Sigmoid colon (tissue), 7 donors: ENCODE results near the gene SLC9A3. TPM values are rescaled to one million over a fixed set of nuclear protein-coding genes. Genes with fewer than 3 reads are reported as not detected.

Source experiments
- DNase-seq: peaks from one replicate; pipeline ENCODE4 v3.0.0-alpha.2; 2019
- H3K27ac ChIP-seq, 4 donors: fragments of 200-600 bp; sonication (generic); one replicate each; pipeline ENCODE4 v1.5.1; 2016 to 2019; ENCODE audit warnings: mild to moderate bottlenecking in 1 of 4
- H3K27me3 ChIP-seq, 3 donors: fragments of 200-600 bp; sonication (generic); one replicate each; pipeline ENCODE4 v1.5.1; 2019; ENCODE audit warnings: mild to moderate bottlenecking in 1 of 3
- H3K36me3 ChIP-seq, 4 donors: fragments of 200-600 bp; sonication (generic); one replicate each; pipeline ENCODE4 v1.5.1; 2016 to 2019
- H3K4me1 ChIP-seq, 4 donors: fragments of 200-600 bp; sonication (generic); one replicate each; pipeline ENCODE4 v1.5.1; 2017 to 2019
- H3K4me3 ChIP-seq, 4 donors: fragments of 200-600 bp; sonication (generic); one replicate each; pipeline ENCODE4 v1.5.1; 2017 to 2019; ENCODE audit warnings: mild to moderate bottlenecking in 2 of 4, moderate library complexity in 1 of 4
- H3K9me3 ChIP-seq, 4 donors: fragments of 200-600 bp in 3 of 4; sonication (generic) in 3 of 4; one replicate each; pipeline versions ENCODE4 v1.5.1 to v1.6.1; 2013 to 2019
- EP300 ChIP-seq, 4 donors: sonication (generic); formaldehyde crosslinking; IDR thresholded peaks; one replicate each; pipeline ENCODE4 v1.6.1; 2017; ENCODE audit warnings: antibody characterized with exemption in 4 of 4
- POLR2A ChIP-seq, 2 donors: fragments of 450-650 bp; IDR thresholded peaks; one replicate each; pipeline ENCODE4 v1.6.1; 2016; ENCODE audit warnings: antibody characterized with exemption in 2 of 2, mild to moderate bottlenecking in 2 of 2, moderate library complexity in 2 of 2
- POLR2AphosphoS5 ChIP-seq, 4 donors: sonication (generic); formaldehyde crosslinking; IDR thresholded peaks; one replicate each; pipeline ENCODE4 v1.6.1; 2017; ENCODE audit warnings: antibody characterized with exemption in 4 of 4
- WGBS, 2 donors: extraction: QIAGEN DNeasy Blood & Tissue Kit; methylation state at CpG; one replicate each; pipeline ENCODE4 v1.1.7; 2013; 5-methylcytosine and 5-hydroxymethylcytosine counted together
- intact Hi-C: fragments of 100-400 bp; cut with DNase I; formaldehyde crosslinking; loops from one replicate; pipeline ENCODE4 v1.15.1; 2023
- polyA plus RNA-seq, 3 donors: library from polyadenylated mRNA; stranded (reverse); fragments of 200-250 nt; gene quantifications; one replicate each; pipeline ENCODE4 v1.2.3, GENCODE V29; 2013
- total RNA-seq, 4 donors: library from RNA; depleted of rRNA; stranded (reverse); fragments of >200 nt; gene quantifications; one replicate each; pipeline ENCODE4 v1.1.0, GENCODE V29; 2016
- TF ChIP-seq, protein P1 (sequence below), 4 experiments: fragments of 450-650 bp in 3 of 4; fragments of 200-600 bp in 1 of 4; IDR thresholded peaks; one replicate each; pipeline ENCODE4 v1.5.1; 2016 to 2019; ENCODE audit warnings: antibody characterized with exemption in 4 of 4, mild to moderate bottlenecking in 3 of 4, moderate library complexity in 2 of 4
- donor health status: healthy with polysubstance abuse.
- donor health status: Bipolar disorder and iron deficiency.
- donor health status: healthy.

The SLC9A3 gene
- total and polyA plus RNA-seq, 7 donors: 0.83 to 51.3 (median 2.5) TPM

- Histone ChIP-seq H3K36me3 (no peaks in the 10 kb centered on the region), H3K27ac (no peak overlapping the region), H3K4me1 (no peaks in the 10 kb centered on the region), H3K9me3 (no peaks in the 10 kb centered on the region), H3K27me3 (no peaks in the 10 kb centered on the region), H3K4me3 (no peak overlapping the region)
- intact Hi-C loops: no loop called here
- WGBS, 2 donors: 88 to 89% methylated on average over 9 of the region's 9 CpGs
- TF ChIP-seq, protein P1, sequence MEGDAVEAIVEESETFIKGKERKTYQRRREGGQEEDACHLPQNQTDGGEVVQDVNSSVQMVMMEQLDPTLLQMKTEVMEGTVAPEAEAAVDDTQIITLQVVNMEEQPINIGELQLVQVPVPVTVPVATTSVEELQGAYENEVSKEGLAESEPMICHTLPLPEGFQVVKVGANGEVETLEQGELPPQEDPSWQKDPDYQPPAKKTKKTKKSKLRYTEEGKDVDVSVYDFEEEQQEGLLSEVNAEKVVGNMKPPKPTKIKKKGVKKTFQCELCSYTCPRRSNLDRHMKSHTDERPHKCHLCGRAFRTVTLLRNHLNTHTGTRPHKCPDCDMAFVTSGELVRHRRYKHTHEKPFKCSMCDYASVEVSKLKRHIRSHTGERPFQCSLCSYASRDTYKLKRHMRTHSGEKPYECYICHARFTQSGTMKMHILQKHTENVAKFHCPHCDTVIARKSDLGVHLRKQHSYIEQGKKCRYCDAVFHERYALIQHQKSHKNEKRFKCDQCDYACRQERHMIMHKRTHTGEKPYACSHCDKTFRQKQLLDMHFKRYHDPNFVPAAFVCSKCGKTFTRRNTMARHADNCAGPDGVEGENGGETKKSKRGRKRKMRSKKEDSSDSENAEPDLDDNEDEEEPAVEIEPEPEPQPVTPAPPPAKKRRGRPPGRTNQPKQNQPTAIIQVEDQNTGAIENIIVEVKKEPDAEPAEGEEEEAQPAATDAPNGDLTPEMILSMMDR (IDR thresholded peaks at IDR 0.05): no peak
- no peak for TF ChIP-seq POLR2A (IDR thresholded peaks at IDR 0.05)
- no peak for TF ChIP-seq POLR2AphosphoS5 (IDR thresholded peaks at IDR 0.05)
- TF ChIP-seq EP300 (IDR thresholded peaks at IDR 0.05): no peak
- peak; percentile 29 for DNase-seq
Observed at GRCh38 chr5:423233-423565, 101.0 kb downstream of the SLC9A3 start.

GRCh38 chr5:422323-423232 is 101.7 kb downstream of the SLC9A3 start:
- 80 to 86% methylated on average over 32 of the region's 32 CpGs for WGBS, 2 donors

DNA sequence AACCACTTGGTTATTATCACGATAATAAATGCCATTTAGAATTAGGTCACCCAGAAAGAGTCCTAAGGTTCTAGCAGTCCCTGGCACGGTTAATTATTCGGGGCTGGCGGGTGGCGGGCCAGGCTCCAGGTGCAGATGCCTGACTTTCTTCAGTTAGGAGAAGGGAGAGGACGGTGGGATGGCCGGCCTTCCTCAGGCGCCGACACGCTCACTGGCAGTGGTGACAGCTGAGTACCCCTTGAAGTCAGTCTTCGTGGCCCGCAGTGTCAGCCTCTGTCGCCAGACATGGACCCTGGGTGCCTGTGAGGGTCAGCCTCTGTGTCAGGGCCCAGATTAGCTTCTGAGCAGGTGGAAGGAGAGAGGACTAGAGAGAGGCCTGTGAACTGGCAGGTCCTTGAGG is 102.3 kb downstream of the SLC9A3 start:
- TF ChIP-seq POLR2A (IDR thresholded peaks at IDR 0.05) (no peak), POLR2AphosphoS5 (IDR thresholded peaks at IDR 0.05) (no peak)
- TF ChIP-seq, protein P1 (IDR thresholded peaks at IDR 0.05): no peak
- Histone ChIP-seq H3K4me3 (no peak overlapping the region), H3K27me3 (no peaks in the 10 kb centered on the region), H3K9me3 (no peaks in the 10 kb centered on the region), H3K4me1 (no peaks in the 10 kb centered on the region), H3K27ac (no peak overlapping the region), H3K36me3 (no peaks in the 10 kb centered on the region)
- 94 to 95% methylated on average over 13 of the region's 13 CpGs for WGBS, 2 donors
- DNase-seq: peak; percentile 54
- intact Hi-C loops: no loop called here

More at GRCh38 chr5:422323-423232, 101.7 kb downstream of the SLC9A3 start:
- no peaks in the 10 kb centered on the region for H3K9me3 ChIP-seq
- no peaks in the 10 kb centered on the region for H3K4me1 ChIP-seq
- DNase-seq: peak; percentile 50
- H3K27me3 ChIP-seq: no peaks in the 10 kb centered on the region
- TF ChIP-seq POLR2AphosphoS5 (IDR thresholded peaks at IDR 0.05) (no peak), EP300 (IDR thresholded peaks at IDR 0.05) (no peak), POLR2A (IDR thresholded peaks at IDR 0.05) (no peak)
- TF ChIP-seq, protein P1 (IDR thresholded peaks at IDR 0.05): no peak
- intact Hi-C loops: no loop called here
- no peaks in the 10 kb centered on the region for H3K36me3 ChIP-seq
- no peak overlapping the region for H3K4me3 ChIP-seq
- H3K27ac ChIP-seq: no peak overlapping the region

- Histone ChIP-seq H3K4me3 (no peak overlapping the region), H3K27me3 (no peaks in the 10 kb centered on the region), H3K27ac (no peak overlapping the region), H3K4me1 (no peaks in the 10 kb centered on the region), H3K9me3 (no peaks in the 10 kb centered on the region), H3K36me3 (no peaks in the 10 kb centered on the region)
- no peak for TF ChIP-seq EP300 (IDR thresholded peaks at IDR 0.05)
- TF ChIP-seq POLR2AphosphoS5 (IDR thresholded peaks at IDR 0.05): no peak
- TF ChIP-seq, protein P1 (IDR thresholded peaks at IDR 0.05): no peak
- no peak for TF ChIP-seq POLR2A (IDR thresholded peaks at IDR 0.05)
- intact Hi-C loops: no loop called here
- DNase-seq: peak; percentile 50
- 93 to 94% methylated on average over 34 of the region's 34 CpGs for WGBS, 2 donors
Observed at GRCh38 chr5:421287-421880, 102.9 kb downstream of the SLC9A3 start.
